Stomach (tissue), 4 donors: Measurements from ENCODE around the gene HOXB6.

ENCODE experiments used
- EP300 ChIP-seq: sonication (generic); formaldehyde crosslinking; IDR thresholded peaks from one replicate; pipeline ENCODE4 v1.6.1; 2017; ENCODE audit warnings: antibody characterized with exemption
- POLR2A ChIP-seq, 4 donors: fragments of 450-650 bp; IDR thresholded peaks; one replicate each; pipeline ENCODE4 v1.6.1; 2016; ENCODE audit warnings: antibody characterized with exemption in 4 of 4, control low read depth in 2 of 4, mild to moderate bottlenecking in 1 of 4, moderate library complexity in 1 of 4
- POLR2AphosphoS5 ChIP-seq, 3 donors: sonication (generic); formaldehyde crosslinking; IDR thresholded peaks; one replicate each; pipeline ENCODE4 v1.6.1; 2016; ENCODE audit warnings: antibody characterized with exemption in 3 of 3
- TF ChIP-seq, protein P1 (sequence below), 7 experiments: fragments of 450-650 bp in 4 of 7; fragments of 200-600 bp in 3 of 7; sonication (generic) in 3 of 7; IDR thresholded peaks; one replicate each; pipeline ENCODE4 v1.5.1; 2016 to 2019; ENCODE audit warnings: antibody characterized with exemption in 7 of 7, control low read depth in 2 of 7, mild to moderate bottlenecking in 1 of 7

DNA sequence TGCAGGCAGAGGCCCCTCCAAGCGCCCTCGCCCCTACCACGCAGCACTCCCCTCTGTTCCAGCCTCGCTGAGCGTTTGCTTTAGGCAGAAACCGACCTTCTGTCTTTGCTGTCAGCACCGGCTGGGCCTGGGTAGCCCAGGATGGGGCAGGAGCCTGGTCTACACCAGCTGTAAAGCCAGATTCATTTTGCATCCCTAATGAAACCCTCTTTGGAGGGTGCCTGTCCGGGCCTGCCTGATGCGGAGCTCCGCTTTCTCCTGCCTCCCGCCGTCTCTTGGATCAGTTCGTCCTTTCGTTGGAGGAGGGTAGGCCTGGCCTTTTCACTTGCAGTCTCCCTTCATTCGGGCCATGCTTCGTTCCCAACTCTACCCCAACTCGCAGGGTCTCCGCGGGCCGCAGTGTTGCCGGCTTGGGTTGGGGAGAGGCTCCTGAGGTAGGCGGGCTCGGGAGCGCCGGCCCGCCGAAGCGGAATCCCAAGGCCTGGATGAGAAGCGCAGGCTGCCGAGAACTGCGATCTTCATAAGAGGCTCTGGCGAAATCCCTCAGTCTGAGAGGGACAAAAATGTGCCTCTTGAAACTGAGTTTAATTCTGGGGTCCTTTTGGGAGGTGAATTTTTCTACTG, 15.2 kb upstream of the HOXB6 start:
- TF ChIP-seq EP300 (no peak), POLR2AphosphoS5 (IDR thresholded peaks at IDR 0.05) (no peak), POLR2A (IDR thresholded peaks at IDR 0.05) (no peak)
- TF ChIP-seq, protein P1, sequence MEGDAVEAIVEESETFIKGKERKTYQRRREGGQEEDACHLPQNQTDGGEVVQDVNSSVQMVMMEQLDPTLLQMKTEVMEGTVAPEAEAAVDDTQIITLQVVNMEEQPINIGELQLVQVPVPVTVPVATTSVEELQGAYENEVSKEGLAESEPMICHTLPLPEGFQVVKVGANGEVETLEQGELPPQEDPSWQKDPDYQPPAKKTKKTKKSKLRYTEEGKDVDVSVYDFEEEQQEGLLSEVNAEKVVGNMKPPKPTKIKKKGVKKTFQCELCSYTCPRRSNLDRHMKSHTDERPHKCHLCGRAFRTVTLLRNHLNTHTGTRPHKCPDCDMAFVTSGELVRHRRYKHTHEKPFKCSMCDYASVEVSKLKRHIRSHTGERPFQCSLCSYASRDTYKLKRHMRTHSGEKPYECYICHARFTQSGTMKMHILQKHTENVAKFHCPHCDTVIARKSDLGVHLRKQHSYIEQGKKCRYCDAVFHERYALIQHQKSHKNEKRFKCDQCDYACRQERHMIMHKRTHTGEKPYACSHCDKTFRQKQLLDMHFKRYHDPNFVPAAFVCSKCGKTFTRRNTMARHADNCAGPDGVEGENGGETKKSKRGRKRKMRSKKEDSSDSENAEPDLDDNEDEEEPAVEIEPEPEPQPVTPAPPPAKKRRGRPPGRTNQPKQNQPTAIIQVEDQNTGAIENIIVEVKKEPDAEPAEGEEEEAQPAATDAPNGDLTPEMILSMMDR (IDR thresholded peaks at IDR 0.05), result no peak
